HepG2 (cell line): Measurements from ENCODE around the gene FBP2. TPM values are rescaled to one million over a fixed set of nuclear protein-coding genes. Genes with fewer than 3 reads are reported as not detected.

Experiments used
- ATAC-seq: fragments of 200-7000 bp; cut with Tn5 transposase; 3 replicates; pipeline ENCODE4 v1.9.1; 2020; ENCODE audit warnings: mild to moderate bottlenecking, moderate library complexity
- BruUV-seq: library from RNA; stranded (reverse); fragments of 400-500 nt; replicated peaks from 2 replicates; lab custom pipeline; 2021; lab: Mats Ljungman, UMichigan
- CTCF ChIA-PET: fragments of 300-600 bp; formaldehyde crosslinking; extraction: SDS; loops from one replicate; lab custom pipeline; 2021; ENCODE audit warnings: low total read pairs, inconsistent platforms, low intra/inter-chr PET ratio; lab: Yijun Ruan, JAX
- POLR2A ChIA-PET: fragments of 350-600 bp; sonication (Branson Sonifier 250); formaldehyde crosslinking; loops from one replicate; lab custom pipeline; 2020; ENCODE audit warnings: antibody characterized with exemption, inconsistent platforms; lab: Yijun Ruan, JAX
- DNase-seq: peaks from one replicate; pipeline ENCODE4 v3.0.0-alpha.2; 2015; ENCODE audit warnings: low spot score
- FAIRE-seq: peaks from 3 replicates; lab custom pipeline; 2011; peaks lifted over from hg19 to GRCh38; lab: Jason Lieb, UNC
- H2AFZ ChIP-seq: one replicate; pipeline ENCODE4 v1.6.1; 2011; ENCODE audit warnings: low read length, inconsistent platforms
- H3K27ac ChIP-seq: fragments of 300-600 bp; 3 replicates; pipeline ENCODE4 v1.8.0; 2011; ENCODE audit warnings: mixed run types, mild to moderate bottlenecking, mixed read lengths, low read length, inconsistent platforms; ENCODE audit not compliant: insufficient read depth; ENCODE audit errors: extremely low read length
- H3K27me3 ChIP-seq, 2 experiments: fragments of 200-600 bp in 1 of 2; 2 replicates in 1 of 2; 3 replicates in 1 of 2; pipeline versions ENCODE4 v1.6.0 to v1.8.0; 2011; ENCODE audit warnings: low read length in 2 of 2, mild to moderate bottlenecking in 2 of 2, moderate library complexity in 2 of 2, inconsistent platforms in 1 of 2; ENCODE audit not compliant: insufficient read depth in 2 of 2, control insufficient read depth in 1 of 2
- H3K36me3 ChIP-seq, 2 experiments: fragments of 200-600 bp in 1 of 2; replicated peaks in 1 of 2; 2 replicates in 1 of 2; 3 replicates in 1 of 2; pipeline versions ENCODE4 v1.5.1 to v1.8.0; 2011; ENCODE audit warnings: low read length in 2 of 2, inconsistent platforms in 1 of 2; ENCODE audit not compliant: insufficient read depth in 2 of 2, control insufficient read depth in 1 of 2
- H3K4me1 ChIP-seq: 2 replicates; pipeline ENCODE4 v1.5.1; 2012; ENCODE audit warnings: low read length, inconsistent platforms; ENCODE audit not compliant: insufficient read depth
- H3K4me2 ChIP-seq: 2 replicates; pipeline ENCODE4 v1.6.0; 2011; ENCODE audit warnings: low read depth, low read length, inconsistent platforms
- H3K4me3 ChIP-seq, 3 experiments: fragments of 200-600 bp in 1 of 3; sonication (generic), shearing (Covaris generic) in 1 of 3; replicated peaks in 1 of 3; 2 replicates each; pipeline ENCODE4 v1.5.1; 2011 to 2016; ENCODE audit warnings: low read length in 3 of 3, inconsistent platforms in 2 of 3, low read depth in 2 of 3, mild to moderate bottlenecking in 2 of 3, control low read depth in 1 of 3, mixed read lengths in 1 of 3; ENCODE audit not compliant: insufficient read depth in 1 of 3
- H3K79me2 ChIP-seq: one replicate; pipeline ENCODE4 v1.6.1; 2011; ENCODE audit warnings: low read length, inconsistent platforms; ENCODE audit not compliant: insufficient read depth
- H3K9ac ChIP-seq: 2 replicates; pipeline ENCODE4 v1.6.0; 2011; ENCODE audit warnings: mild to moderate bottlenecking, low read depth, low read length, inconsistent platforms; ENCODE audit not compliant: insufficient read depth
- H3K9me3 ChIP-seq: 2 replicates; pipeline ENCODE4 v1.5.1; 2012; ENCODE audit warnings: mild to moderate bottlenecking, low read length
- H4K20me1 ChIP-seq: 2 replicates; pipeline ENCODE4 v1.6.0; 2011; ENCODE audit warnings: inconsistent platforms, mild to moderate bottlenecking, low read length, moderate library complexity; ENCODE audit not compliant: insufficient read depth
- ARID3A ChIP-seq: IDR thresholded peaks from 2 replicates; pipeline ENCODE4 v1.6.1; 2012; ENCODE audit warnings: low read depth, low read length, improper control_type of control experiment
- PPARG ChIP-seq: conservative IDR thresholded peaks from 2 replicates; pipeline ENCODE4 v1.6.1; 2016; ENCODE audit warnings: missing biosample characterization, missing genetic modification reagents
- RFX1 ChIP-seq: fragments of 450-650 bp; IDR thresholded peaks from 2 replicates; pipeline ENCODE4 v1.6.1; 2017
- RFX3 ChIP-seq: IDR thresholded peaks from 2 replicates; pipeline ENCODE4 v1.6.1; 2016; ENCODE audit warnings: missing biosample characterization, missing genetic modification reagents
- RXRB ChIP-seq: IDR thresholded peaks from 2 replicates; pipeline ENCODE4 v1.6.1; 2016; ENCODE audit warnings: borderline replicate concordance, missing genetic modification reagents, missing compliant biosample characterization
- ZFX ChIP-seq: sonication (generic); formaldehyde crosslinking; IDR thresholded peaks from 2 replicates; pipeline ENCODE4 v1.4.0; 2020; ENCODE audit warnings: mild to moderate bottlenecking, low read depth, missing genetic modification reagents, moderate library complexity
- ZNF317 ChIP-seq: sonication (generic); formaldehyde crosslinking; IDR thresholded peaks from 2 replicates; pipeline ENCODE4 v1.5.0; 2020; ENCODE audit warnings: mild to moderate bottlenecking, missing genetic modification reagents
- ZNF891 ChIP-seq: sonication (generic); formaldehyde crosslinking; IDR thresholded peaks from 2 replicates; pipeline ENCODE4 v1.5.0; 2020; ENCODE audit warnings: mild to moderate bottlenecking, missing genetic modification reagents
- whole genome bisulfite sequencing: methylation state at CpG from one replicate; pipeline ENCODE4 v1.1.6; 2017; ENCODE audit warnings: low lambda C conversion rate; 5-methylcytosine and 5-hydroxymethylcytosine counted together
- in situ Hi-C: cut with HindIII; loops from 2 replicates; pipeline ENCODE4 v1.10.0; 2017; ENCODE audit warnings: low pct_unique_long_range_greater_than_20kb; ENCODE audit not compliant: extremely low pct_ligation_motif_present
- intact Hi-C: fragments of 100-400 bp; cut with micrococcal nuclease; formaldehyde crosslinking; loops from one replicate; pipeline ENCODE4 v1.10.0; 2022; ENCODE audit not compliant: unreplicated experiment
- polyA plus RNA-seq, 8 experiments: library from polyadenylated mRNA; depleted of rRNA in 3 of 8; stranded (reverse) in 7 of 8; unstranded in 1 of 8; fragments of >200 nt; fragmentation: Illumina TruSeq in 4 of 8; extraction: Trizol in 4 of 8; gene quantifications; 2 replicates each; pipeline versions ENCODE4 v1.2.1 to v1.2.3, GENCODE V29; 2011 to 2016; ENCODE audit warnings: low read depth in 4 of 8, missing spikeins in 1 of 8, mixed read lengths in 1 of 8; ENCODE audit not compliant: insufficient read depth in 1 of 8
- total RNA-seq, 5 experiments: library from RNA; depleted of rRNA; stranded (reverse); fragments of >200 nt; fragmentation: Illumina TruSeq; extraction: Trizol; gene quantifications; 2 replicates each; pipeline ENCODE4 v1.2.3, GENCODE V29; 2016; ENCODE audit warnings: low read depth in 1 of 5

FBP2 gene
- total and polyA plus RNA-seq, 2 of the 13 experiments (the other 11 are each of a cell fraction or from before 2014, with no cell fraction given): not detected

GRCh38 chr9:94511134-94511954 is 82.3 kb downstream of the FBP2 start:
- no peaks in the 10 kb centered on the region for H3K9me3 ChIP-seq
- H3K27ac ChIP-seq: peak overlapping the region; percentile 56
- no peaks in the 10 kb centered on the region for H3K79me2 ChIP-seq
- DNase-seq (peak; percentile 63), FAIRE-seq (no peak), ATAC-seq (peak; percentile 50)
- intact Hi-C loops: no loop called here
- ChIA-PET CTCF (no interaction called here), POLR2A (no interaction called here)
- no peaks in the 10 kb centered on the region for H4K20me1 ChIP-seq
- H3K4me1 ChIP-seq: peaks cover 74% of the 10 kb centered on the region
- in situ Hi-C loops: no loop called here
- no peaks in the 10 kb centered on the region for H3K36me3 ChIP-seq
- H3K4me3 ChIP-seq: no peak overlapping the region
- H3K9ac ChIP-seq: no peak overlapping the region
- 68% methylated on average over 6 of the region's 6 CpGs for WGBS
- BruUV-seq: no TSS peak
- H3K4me2 ChIP-seq: no peak overlapping the region
- no peak overlapping the region for H2AFZ ChIP-seq
- peak; percentile 25; the same call in 1 of the 2 replicates for TF ChIP-seq ARID3A
- TF ChIP-seq RFX1: peak; percentile 54
- no peak for TF ChIP-seq ZFX
- TF ChIP-seq ZNF317: peak; percentile 97
- no peak for TF ChIP-seq ZNF891
- peak; percentile 67 for TF ChIP-seq RXRB
- TF ChIP-seq RFX3: peak; percentile 48; the same call in 1 of the 2 replicates
- TF ChIP-seq PPARG (CRISPR knock-in tag): peak; percentile 91
- no peaks in the 10 kb centered on the region for H3K27me3 ChIP-seq

Other genes starting within 250 kb of the FBP2 start
- gene PCAT7, start 38.7 kb downstream of the FBP2 start, total RNA-seq (2016; rRNA removed; fragmentation: Illumina TruSeq; extraction: Trizol): 2.3 and 3.2 TPM in 2 replicates
- gene PCAT7, start 38.7 kb downstream of the FBP2 start, polyA plus RNA-seq (2011; rRNA removed): 3.8 and 3.9 TPM in 2 replicates
- gene FBP1, start 45.7 kb upstream of the FBP2 start, total RNA-seq (2016; rRNA removed; fragmentation: Illumina TruSeq; extraction: Trizol): 0.28 and 0.29 TPM in 2 replicates
- gene FBP1, start 45.7 kb upstream of the FBP2 start, polyA plus RNA-seq (2011; rRNA removed): 0.22 and 0.53 TPM in 2 replicates
- 32.8 and 41.6 TPM in 2 replicates for gene AOPEP, start 132.9 kb upstream of the FBP2 start, total RNA-seq (2016; rRNA removed; fragmentation: Illumina TruSeq; extraction: Trizol)
- 21.7 and 22.2 TPM in 2 replicates for gene AOPEP, start 132.9 kb upstream of the FBP2 start, polyA plus RNA-seq (2011; rRNA removed)